Fibroblast of mammary gland (primary cell): ENCODE measurements around the gene HOXD3.

Experiments used
- DNase-seq: peaks from one replicate; pipeline ENCODE4 v3.0.0-alpha.2; 2010; ENCODE audit warnings: low read depth
- H3K4me3 ChIP-seq: 2 replicates; pipeline ENCODE4 v1.5.1; 2011; ENCODE audit warnings: low read depth, mild to moderate bottlenecking, low read length, moderate library complexity; ENCODE audit not compliant: control insufficient read depth
- TF ChIP-seq, protein P1 (sequence below): conservative IDR thresholded peaks from 2 replicates; pipeline ENCODE4 v1.5.1; 2011; ENCODE audit warnings: low read depth, low read length, inconsistent platforms; ENCODE audit not compliant: control insufficient read depth, insufficient read depth

HOXD3 gene

DNA sequence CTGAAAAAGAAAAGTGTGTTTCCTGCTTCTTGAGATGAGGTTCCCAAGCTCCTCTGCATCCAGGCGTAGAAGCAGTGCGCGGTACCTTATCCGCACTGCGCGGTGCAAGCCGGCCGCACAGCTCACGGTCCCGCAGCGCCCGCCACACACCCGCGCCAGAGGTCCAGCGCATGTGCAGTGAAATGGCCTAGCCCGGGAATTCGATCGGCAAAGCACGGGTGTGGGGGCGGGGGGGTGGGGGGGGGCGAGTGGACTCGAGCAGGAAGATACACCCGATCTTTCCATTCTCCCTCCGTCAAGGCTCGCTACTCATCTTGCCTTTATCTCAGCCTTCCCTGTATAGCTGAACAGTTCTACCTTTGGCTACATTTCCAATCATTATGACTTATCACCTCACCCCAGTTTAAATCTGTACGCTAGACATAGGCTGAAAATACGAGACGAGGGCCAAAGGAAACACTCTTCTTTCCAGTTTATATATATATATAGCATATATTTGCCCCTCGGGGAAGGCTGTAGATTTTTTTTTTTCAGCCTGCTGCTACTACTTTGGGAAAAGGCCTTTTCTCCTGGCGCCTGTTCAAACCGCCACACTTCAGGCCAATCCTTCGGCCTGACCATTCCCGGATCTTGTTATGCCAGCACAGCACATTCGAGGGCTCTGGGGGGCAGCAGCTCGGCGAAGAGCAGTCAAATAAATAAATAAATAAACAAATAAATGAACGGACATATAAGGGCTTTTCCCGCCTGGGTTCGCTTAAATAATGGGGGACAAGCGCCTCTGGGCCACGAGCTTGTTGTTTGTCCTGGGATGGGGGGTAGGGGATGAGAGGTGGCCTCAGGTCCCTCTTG lies 17.2 kb upstream of the HOXD3 start:
- TF ChIP-seq, protein P1, sequence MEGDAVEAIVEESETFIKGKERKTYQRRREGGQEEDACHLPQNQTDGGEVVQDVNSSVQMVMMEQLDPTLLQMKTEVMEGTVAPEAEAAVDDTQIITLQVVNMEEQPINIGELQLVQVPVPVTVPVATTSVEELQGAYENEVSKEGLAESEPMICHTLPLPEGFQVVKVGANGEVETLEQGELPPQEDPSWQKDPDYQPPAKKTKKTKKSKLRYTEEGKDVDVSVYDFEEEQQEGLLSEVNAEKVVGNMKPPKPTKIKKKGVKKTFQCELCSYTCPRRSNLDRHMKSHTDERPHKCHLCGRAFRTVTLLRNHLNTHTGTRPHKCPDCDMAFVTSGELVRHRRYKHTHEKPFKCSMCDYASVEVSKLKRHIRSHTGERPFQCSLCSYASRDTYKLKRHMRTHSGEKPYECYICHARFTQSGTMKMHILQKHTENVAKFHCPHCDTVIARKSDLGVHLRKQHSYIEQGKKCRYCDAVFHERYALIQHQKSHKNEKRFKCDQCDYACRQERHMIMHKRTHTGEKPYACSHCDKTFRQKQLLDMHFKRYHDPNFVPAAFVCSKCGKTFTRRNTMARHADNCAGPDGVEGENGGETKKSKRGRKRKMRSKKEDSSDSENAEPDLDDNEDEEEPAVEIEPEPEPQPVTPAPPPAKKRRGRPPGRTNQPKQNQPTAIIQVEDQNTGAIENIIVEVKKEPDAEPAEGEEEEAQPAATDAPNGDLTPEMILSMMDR: no peak
- peak overlapping the region; percentile 78 for H3K4me3 ChIP-seq
- DNase-seq: peak; percentile 75

DNA sequence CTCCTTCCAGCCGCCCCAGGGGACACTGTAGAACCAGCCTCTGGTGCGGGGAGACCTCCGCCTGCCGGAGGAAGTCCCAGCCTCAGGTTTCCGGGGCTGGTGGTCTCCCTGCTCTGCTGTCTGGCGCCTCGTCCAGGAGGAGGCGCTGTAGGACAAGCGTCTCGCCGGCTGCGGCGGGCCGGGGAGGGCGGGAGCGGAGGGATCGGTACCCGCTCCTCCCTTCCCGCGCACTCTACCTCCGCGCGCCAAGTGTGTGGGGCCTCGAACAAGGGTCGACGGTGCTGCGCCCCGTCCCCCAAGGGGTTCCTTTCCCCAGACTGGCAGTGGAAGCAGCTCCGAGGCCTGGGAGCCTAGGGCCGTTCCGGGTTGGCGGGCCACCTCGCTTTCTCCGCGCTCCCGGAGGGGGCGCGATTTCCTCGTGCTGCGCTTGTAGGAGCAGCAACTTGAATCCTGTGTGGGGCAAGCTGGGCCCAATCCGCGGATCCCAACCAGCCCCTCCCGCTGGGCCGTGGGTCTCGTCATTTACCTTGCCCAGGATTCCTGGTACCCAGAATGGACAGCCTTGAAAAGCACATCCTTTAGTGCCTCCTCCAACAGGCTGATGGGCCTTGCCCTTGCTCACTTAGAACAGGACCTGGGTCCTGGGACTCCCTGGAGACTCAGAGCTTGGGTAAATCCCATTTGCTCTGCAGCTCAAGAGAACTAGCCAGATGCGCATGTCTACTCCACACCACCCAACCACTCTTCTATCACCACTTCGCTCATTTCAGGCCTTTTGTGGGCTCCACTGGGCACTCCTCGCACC lies 16.4 kb upstream of the HOXD3 start:
- TF ChIP-seq, protein P1: peak; percentile 58
- DNase-seq: peak; percentile 76
- peak overlapping the region; percentile 60 for H3K4me3 ChIP-seq

DNA sequence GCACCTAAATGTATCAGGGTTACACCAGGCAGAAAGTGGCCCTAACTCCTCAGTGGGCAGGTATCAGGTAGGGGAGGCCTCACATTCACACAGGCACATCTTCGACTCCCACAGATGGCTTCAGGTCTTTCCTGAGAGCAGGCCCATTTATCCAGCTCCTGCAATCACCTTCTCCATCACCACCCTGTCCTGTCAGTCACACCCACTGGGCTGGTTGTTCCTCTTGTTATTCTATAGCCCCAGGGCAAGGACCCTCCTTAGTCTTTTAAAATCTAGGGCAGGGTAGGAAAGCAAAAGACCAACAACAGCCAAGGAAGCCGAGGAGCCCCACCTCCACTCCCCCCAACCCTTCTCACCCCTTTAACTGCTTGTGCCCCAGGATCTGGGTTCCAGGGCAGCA lies 14.8 kb upstream of the HOXD3 start:
- TF ChIP-seq, protein P1: no peak

DNA sequence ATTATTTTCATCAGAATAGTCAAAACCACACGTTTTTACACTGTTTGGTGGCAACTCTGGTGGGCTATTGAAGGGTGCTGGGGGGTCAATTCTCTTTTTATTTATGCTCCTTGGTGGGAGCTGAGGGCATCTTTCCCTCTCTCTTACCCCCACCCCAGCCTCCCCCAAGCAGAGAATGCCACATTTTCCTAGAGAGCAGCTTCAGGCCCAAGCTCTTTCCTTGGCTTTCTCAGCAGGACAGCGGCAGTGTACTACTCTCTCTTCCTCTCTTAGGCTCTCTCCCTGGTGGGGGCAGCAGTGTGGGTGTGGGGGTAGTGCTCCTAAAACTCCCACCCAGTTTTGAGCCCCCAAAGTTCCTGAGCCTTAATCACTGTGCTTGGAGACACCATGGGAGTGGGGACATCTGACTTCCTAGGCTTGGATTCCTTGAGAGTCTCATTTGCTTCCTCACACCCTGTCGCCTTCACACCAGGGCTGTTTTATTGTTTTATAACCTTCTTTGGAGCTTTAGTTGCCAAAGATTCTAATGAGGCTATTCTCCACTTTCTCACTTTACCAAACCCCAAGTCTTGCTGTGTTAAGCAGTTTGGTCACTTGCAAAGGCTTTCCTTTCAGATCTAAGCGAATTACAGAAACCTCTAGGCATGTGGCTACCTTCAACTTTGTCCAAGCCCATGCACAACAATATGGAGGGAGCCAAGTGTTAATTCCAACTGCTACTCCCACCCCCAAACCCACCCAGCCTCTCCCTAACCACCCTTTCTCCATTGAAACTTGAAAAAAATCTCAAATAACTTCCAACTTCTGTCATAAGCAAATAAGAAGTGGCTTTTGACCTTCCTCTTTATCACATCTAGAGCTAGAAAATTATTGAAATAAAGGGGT lies 11.8 kb upstream of the HOXD3 start:
- H3K4me3 ChIP-seq: no peak overlapping the region
- no peak for DNase-seq
- TF ChIP-seq, protein P1: no peak

More for the DNA sequence above, 14.8 kb upstream of the HOXD3 start:
- no peak for DNase-seq
- no peak overlapping the region for H3K4me3 ChIP-seq

DNA sequence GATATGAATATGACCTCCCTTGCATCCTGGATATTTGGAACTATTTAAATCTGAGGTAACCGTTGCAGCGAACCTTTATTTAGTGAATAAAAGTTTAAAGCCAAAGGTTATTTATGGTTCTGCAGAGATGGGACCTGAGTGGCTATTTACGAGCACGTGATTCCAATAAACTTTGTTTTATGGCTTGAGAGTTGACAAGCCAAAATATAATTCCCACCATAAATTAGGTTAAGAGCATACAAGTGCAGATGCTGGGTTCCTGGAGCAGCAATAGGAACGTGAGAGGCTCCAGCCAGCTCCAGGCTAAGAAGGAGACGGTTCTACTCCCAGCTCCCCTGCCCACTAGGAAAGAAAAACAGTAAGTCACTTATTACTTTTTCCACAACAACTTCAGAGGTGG lies 11.0 kb upstream of the HOXD3 start:
- no peak for DNase-seq
- TF ChIP-seq, protein P1: no peak
- no peak overlapping the region for H3K4me3 ChIP-seq

DNA sequence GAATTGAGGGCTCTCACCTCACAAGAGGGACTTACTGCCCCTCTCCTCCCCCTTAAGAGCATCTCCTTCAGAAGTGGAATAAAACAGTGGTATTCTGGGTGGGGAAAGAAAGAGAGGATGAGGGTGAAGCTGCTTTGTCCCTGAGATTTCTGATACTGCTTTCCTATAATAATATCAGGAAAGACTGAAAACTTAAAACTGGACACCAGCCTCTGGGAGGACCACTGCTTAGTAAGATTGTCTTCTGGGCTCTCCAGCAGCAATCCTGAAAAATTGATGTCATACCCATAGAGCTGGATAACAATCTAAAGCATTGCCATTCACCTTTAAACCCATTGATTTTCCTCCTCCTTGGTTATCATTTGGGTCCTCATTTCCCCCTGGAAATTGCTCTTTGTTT lies 10.5 kb upstream of the HOXD3 start:
- DNase-seq: no peak
- TF ChIP-seq, protein P1: no peak
- no peak overlapping the region for H3K4me3 ChIP-seq
